ENCODE data around the gene TP53AIP1.

The TP53AIP1 gene

GRCh38 chr11:128940603-128941002 is 2.1 kb downstream of the TP53AIP1 start:
- DNase-seq (ENCODE audit: low spot score in 2 of 2): no peak
- no peaks in the 10 kb centered on the region for H3K36me3 Mint-ChIP-seq (ENCODE audit: insufficient read depth)
- no peaks in the 10 kb centered on the region for H3K4me1 Mint-ChIP-seq
- H3K9me3 Mint-ChIP-seq: no peaks in the 10 kb centered on the region
- H3K4me3 Mint-ChIP-seq: no peak overlapping the region
- H3K27ac Mint-ChIP-seq (ENCODE audit: low read depth): no peak overlapping the region
- ATAC-seq (replicated peaks; ENCODE audit: extremely low read depth, poor library complexity, severe bottlenecking): no peak
- peaks cover 40% of the 10 kb centered on the region for H3K27me3 Mint-ChIP-seq

GRCh38 chr11:128940156-128940555 is 2.5 kb downstream of the TP53AIP1 start:
- Mint-ChIP-seq H3K9me3 (no peaks in the 10 kb centered on the region), H3K4me3 (no peak overlapping the region), H3K4me1 (no peaks in the 10 kb centered on the region), H3K27me3 (peaks cover 36% of the 10 kb centered on the region), H3K27ac (ENCODE audit: low read depth) (no peak overlapping the region), H3K36me3 (ENCODE audit: insufficient read depth) (no peaks in the 10 kb centered on the region)
- DNase-seq (ENCODE audit: low spot score in 2 of 2) (no peak), ATAC-seq (replicated peaks; ENCODE audit: extremely low read depth, poor library complexity, severe bottlenecking) (no peak)

GRCh38 chr11:128939591-128939990 is 3.1 kb downstream of the TP53AIP1 start:
- Mint-ChIP-seq H3K27me3 (peaks cover 33% of the 10 kb centered on the region), H3K36me3 (ENCODE audit: insufficient read depth) (no peaks in the 10 kb centered on the region), H3K4me1 (no peaks in the 10 kb centered on the region), H3K27ac (ENCODE audit: low read depth) (no peak overlapping the region), H3K4me3 (no peak overlapping the region), H3K9me3 (no peaks in the 10 kb centered on the region)
- DNase-seq (ENCODE audit: low spot score in 2 of 2): no peak
- no peak for ATAC-seq (replicated peaks; ENCODE audit: extremely low read depth, poor library complexity, severe bottlenecking)

- DNase-seq (ENCODE audit: low spot score in 2 of 2) (no peak), ATAC-seq (replicated peaks; ENCODE audit: extremely low read depth, poor library complexity, severe bottlenecking) (no peak)
- no peak overlapping the region for H3K27ac Mint-ChIP-seq (ENCODE audit: low read depth)
- H3K4me1 Mint-ChIP-seq: no peaks in the 10 kb centered on the region
- H3K36me3 Mint-ChIP-seq (ENCODE audit: insufficient read depth): no peaks in the 10 kb centered on the region
- no peaks in the 10 kb centered on the region for H3K9me3 Mint-ChIP-seq
- no peak overlapping the region for H3K4me3 Mint-ChIP-seq
- peaks cover 33% of the 10 kb centered on the region for H3K27me3 Mint-ChIP-seq
These were observed 4.3 kb downstream of the TP53AIP1 start for GRCh38 chr11:128938156-128938885.

GRCh38 chr11:128937480-128937879 is 5.2 kb downstream of the TP53AIP1 start:
- no peaks in the 10 kb centered on the region for H3K36me3 Mint-ChIP-seq (ENCODE audit: insufficient read depth)
- H3K4me3 Mint-ChIP-seq: no peak overlapping the region
- H3K27me3 Mint-ChIP-seq: peaks cover 33% of the 10 kb centered on the region
- no peak overlapping the region for H3K27ac Mint-ChIP-seq (ENCODE audit: low read depth)
- ATAC-seq (replicated peaks; ENCODE audit: extremely low read depth, poor library complexity, severe bottlenecking) (no peak), DNase-seq (ENCODE audit: low spot score in 2 of 2) (no peak)
- H3K9me3 Mint-ChIP-seq: no peaks in the 10 kb centered on the region
- no peaks in the 10 kb centered on the region for H3K4me1 Mint-ChIP-seq

- no peaks in the 10 kb centered on the region for H3K9me3 Mint-ChIP-seq
- ATAC-seq (replicated peaks; ENCODE audit: extremely low read depth, poor library complexity, severe bottlenecking) (no peak), DNase-seq (ENCODE audit: low spot score in 2 of 2) (no peak)
- H3K27me3 Mint-ChIP-seq: peaks cover 29% of the 10 kb centered on the region
- H3K4me3 Mint-ChIP-seq: no peak overlapping the region
- no peaks in the 10 kb centered on the region for H3K4me1 Mint-ChIP-seq
- H3K27ac Mint-ChIP-seq (ENCODE audit: low read depth): no peak overlapping the region
- no peaks in the 10 kb centered on the region for H3K36me3 Mint-ChIP-seq (ENCODE audit: insufficient read depth)
These were observed 5.9 kb downstream of the TP53AIP1 start for GRCh38 chr11:128936606-128937251.

- DNase-seq (ENCODE audit: low spot score in 2 of 2): no peak
- H3K4me3 Mint-ChIP-seq: no peak overlapping the region
- H3K36me3 Mint-ChIP-seq (ENCODE audit: insufficient read depth): no peaks in the 10 kb centered on the region
- no peaks in the 10 kb centered on the region for H3K9me3 Mint-ChIP-seq
- H3K27ac Mint-ChIP-seq (ENCODE audit: low read depth): no peak overlapping the region
- ATAC-seq (replicated peaks; ENCODE audit: extremely low read depth, poor library complexity, severe bottlenecking): no peak
- no peaks in the 10 kb centered on the region for H3K4me1 Mint-ChIP-seq
- peaks cover 19% of the 10 kb centered on the region for H3K27me3 Mint-ChIP-seq
These were observed 7.7 kb downstream of the TP53AIP1 start for GRCh38 chr11:128934926-128935325.

- peaks cover 25% of the 10 kb centered on the region for H3K27me3 Mint-ChIP-seq
- H3K4me1 Mint-ChIP-seq: peaks cover 5% of the 10 kb centered on the region
- DNase-seq (ENCODE audit: low spot score in 2 of 2): no peak
- no peaks in the 10 kb centered on the region for H3K9me3 Mint-ChIP-seq
- no peak overlapping the region for H3K4me3 Mint-ChIP-seq
- H3K27ac Mint-ChIP-seq (ENCODE audit: low read depth): no peak overlapping the region
- ATAC-seq (replicated peaks; ENCODE audit: extremely low read depth, poor library complexity, severe bottlenecking): no peak
- no peaks in the 10 kb centered on the region for H3K36me3 Mint-ChIP-seq (ENCODE audit: insufficient read depth)
These were observed 8.3 kb downstream of the TP53AIP1 start for GRCh38 chr11:128934351-128934750.

- Mint-ChIP-seq H3K36me3 (ENCODE audit: insufficient read depth) (no peaks in the 10 kb centered on the region), H3K4me3 (no peak overlapping the region), H3K27ac (ENCODE audit: low read depth) (no peak overlapping the region), H3K9me3 (no peaks in the 10 kb centered on the region), H3K27me3 (peaks cover 28% of the 10 kb centered on the region), H3K4me1 (peaks cover 10% of the 10 kb centered on the region)
- ATAC-seq (replicated peaks; ENCODE audit: extremely low read depth, poor library complexity, severe bottlenecking): no peak
- DNase-seq (ENCODE audit: low spot score in 2 of 2): no peak
These were observed 9.0 kb downstream of the TP53AIP1 start for GRCh38 chr11:128933481-128934178.

GRCh38 chr11:128931668-128932067 is 11.0 kb downstream of the TP53AIP1 start:
- H3K9me3 Mint-ChIP-seq: no peaks in the 10 kb centered on the region
- H3K27me3 Mint-ChIP-seq: peaks cover 28% of the 10 kb centered on the region
- peaks cover 21% of the 10 kb centered on the region for H3K4me1 Mint-ChIP-seq
- H3K36me3 Mint-ChIP-seq (ENCODE audit: insufficient read depth): no peaks in the 10 kb centered on the region
- ATAC-seq (replicated peaks; ENCODE audit: extremely low read depth, poor library complexity, severe bottlenecking) (no peak), DNase-seq (ENCODE audit: low spot score in 2 of 2) (no peak)
- H3K4me3 Mint-ChIP-seq: no peak overlapping the region
- no peak overlapping the region for H3K27ac Mint-ChIP-seq (ENCODE audit: low read depth)

GRCh38 chr11:128931066-128931465 is 11.6 kb downstream of the TP53AIP1 start:
- no peak overlapping the region for H3K27ac Mint-ChIP-seq (ENCODE audit: low read depth)
- no peak for DNase-seq (ENCODE audit: low spot score in 2 of 2)
- no peak overlapping the region for H3K4me3 Mint-ChIP-seq
- no peak for ATAC-seq (replicated peaks; ENCODE audit: extremely low read depth, poor library complexity, severe bottlenecking)
- no peaks in the 10 kb centered on the region for H3K9me3 Mint-ChIP-seq
- peaks cover 28% of the 10 kb centered on the region for H3K27me3 Mint-ChIP-seq
- H3K4me1 Mint-ChIP-seq: peaks cover 21% of the 10 kb centered on the region
- no peaks in the 10 kb centered on the region for H3K36me3 Mint-ChIP-seq (ENCODE audit: insufficient read depth)

GRCh38 chr11:128929991-128930390 is 12.7 kb downstream of the TP53AIP1 start:
- H3K27ac Mint-ChIP-seq (ENCODE audit: low read depth): no peak overlapping the region
- DNase-seq (ENCODE audit: low spot score in 2 of 2) (no peak), ATAC-seq (replicated peaks; ENCODE audit: extremely low read depth, poor library complexity, severe bottlenecking) (no peak)
- H3K4me1 Mint-ChIP-seq: peaks cover 21% of the 10 kb centered on the region
- no peak overlapping the region for H3K4me3 Mint-ChIP-seq
- no peaks in the 10 kb centered on the region for H3K9me3 Mint-ChIP-seq
- no peaks in the 10 kb centered on the region for H3K36me3 Mint-ChIP-seq (ENCODE audit: insufficient read depth)
- peaks cover 28% of the 10 kb centered on the region for H3K27me3 Mint-ChIP-seq

GRCh38 chr11:128929468-128929867 is 13.2 kb downstream of the TP53AIP1 start:
- Mint-ChIP-seq H3K27me3 (peaks cover 24% of the 10 kb centered on the region), H3K9me3 (no peaks in the 10 kb centered on the region), H3K27ac (ENCODE audit: low read depth) (no peak overlapping the region), H3K4me1 (peaks cover 21% of the 10 kb centered on the region), H3K36me3 (ENCODE audit: insufficient read depth) (no peaks in the 10 kb centered on the region), H3K4me3 (no peak overlapping the region)
- DNase-seq (ENCODE audit: low spot score in 2 of 2) (no peak), ATAC-seq (replicated peaks; ENCODE audit: extremely low read depth, poor library complexity, severe bottlenecking) (no peak)
